CD14-positive monocyte (primary cell): ENCODE results near the gene CD248. TPM values are rescaled to one million over a fixed set of nuclear protein-coding genes. Genes with fewer than 3 reads are reported as not detected.

Experiments
- DNase-seq, 3 donors: peaks; one replicate each; pipeline ENCODE4 v3.0.0-alpha.2; 2011 to 2022
- H2AFZ ChIP-seq: 2 replicates; pipeline ENCODE4 v1.6.0; 2012; ENCODE audit warnings: mild to moderate bottlenecking, low read depth, low read length, inconsistent platforms; ENCODE audit not compliant: insufficient read depth, poor library complexity, severe bottlenecking
- H3K27ac ChIP-seq, 2 donors: 1 replicate in 1 of 2; 2 replicates in 1 of 2; pipeline ENCODE4 v1.5.1; 2012 to 2013; ENCODE audit warnings: low read length in 2 of 2, control low read depth in 1 of 2, inconsistent platforms in 1 of 2, low read depth in 1 of 2, mild to moderate bottlenecking in 1 of 2
- H3K27me3 ChIP-seq, 2 donors: one replicate each; pipeline versions ENCODE4 v1.6.0 to v1.6.1; 2011 to 2013; ENCODE audit warnings: low read length in 2 of 2; ENCODE audit not compliant: control insufficient read depth in 2 of 2, insufficient read depth in 2 of 2
- H3K36me3 ChIP-seq, 2 donors: replicated peaks in 1 of 2; 1 replicate in 1 of 2; 2 replicates in 1 of 2; pipeline versions ENCODE4 v1.5.1 to v1.6.1; 2012 to 2013; ENCODE audit warnings: low read length in 2 of 2, control low read depth in 1 of 2, inconsistent platforms in 1 of 2, mild to moderate bottlenecking in 1 of 2; ENCODE audit not compliant: insufficient read depth in 2 of 2, control insufficient read depth in 1 of 2
- H3K4me1 ChIP-seq, 2 donors: 1 replicate in 1 of 2; 2 replicates in 1 of 2; pipeline versions ENCODE4 v1.5.1 to v1.6.1; 2012 to 2013; ENCODE audit warnings: low read length in 2 of 2, control low read depth in 1 of 2, inconsistent platforms in 1 of 2, mild to moderate bottlenecking in 1 of 2, moderate library complexity in 1 of 2; ENCODE audit not compliant: insufficient read depth in 2 of 2, control insufficient read depth in 1 of 2
- H3K4me2 ChIP-seq: replicated peaks from 2 replicates; pipeline ENCODE3; 2012; ENCODE audit warnings: low read length, moderate library complexity, mild to moderate bottlenecking; ENCODE audit not compliant: poor library complexity, severe bottlenecking; ENCODE audit errors: extremely low read depth
- H3K4me3 ChIP-seq, 3 experiments: fragments of 200-600 bp in 1 of 3; sonication (generic) in 1 of 3; replicated peaks in 1 of 3; 1 replicate in 2 of 3; 2 replicates in 1 of 3; pipeline ENCODE4 v1.5.1; 2011 to 2013; ENCODE audit warnings: low read length in 3 of 3, mild to moderate bottlenecking in 3 of 3, control low read depth in 2 of 3, low read depth in 2 of 3, inconsistent platforms in 1 of 3, moderate library complexity in 1 of 3
- H3K79me2 ChIP-seq: 2 replicates; pipeline ENCODE4 v1.6.0; 2012; ENCODE audit warnings: mild to moderate bottlenecking, control low read depth, inconsistent platforms, low read length, moderate library complexity; ENCODE audit not compliant: insufficient read depth
- H3K9ac ChIP-seq: 2 replicates; pipeline ENCODE4 v1.6.0; 2017; ENCODE audit warnings: low read length, mild to moderate bottlenecking; ENCODE audit not compliant: insufficient read depth, poor library complexity, severe bottlenecking
- H3K9me3 ChIP-seq, 2 donors: replicated peaks in 1 of 2; 1 replicate in 1 of 2; 2 replicates in 1 of 2; pipeline versions ENCODE4 v1.5.1 to v1.6.1; 2012 to 2013; ENCODE audit warnings: low read length in 2 of 2, control low read depth in 1 of 2; ENCODE audit not compliant: control insufficient read depth in 1 of 2, insufficient read depth in 1 of 2
- H4K20me1 ChIP-seq: 2 replicates; pipeline ENCODE4 v1.6.0; 2012; ENCODE audit warnings: mild to moderate bottlenecking, low read length, control low read depth, moderate library complexity; ENCODE audit not compliant: insufficient read depth
- H3K27ac Mint-ChIP-seq, 7 donors: one replicate each; pipeline ENCODE4 v1.8.0; 2020; ENCODE audit warnings: mild to moderate bottlenecking in 7 of 7, mixed read lengths in 7 of 7, moderate library complexity in 6 of 7, inconsistent platforms in 2 of 7
- H3K27me3 Mint-ChIP-seq, 3 donors: one replicate each; pipeline ENCODE4 v1.8.0; 2021 to 2022; ENCODE audit warnings: low read depth in 3 of 3, mild to moderate bottlenecking in 3 of 3, mixed read lengths in 3 of 3, moderate library complexity in 3 of 3, inconsistent platforms in 1 of 3
- H3K36me3 Mint-ChIP-seq, 2 donors: one replicate each; pipeline ENCODE4 v1.8.0; 2020; ENCODE audit warnings: mixed read lengths in 2 of 2, inconsistent platforms in 1 of 2, mild to moderate bottlenecking in 1 of 2
- H3K4me1 Mint-ChIP-seq: one replicate; pipeline ENCODE4 v1.8.0; 2020; ENCODE audit warnings: mild to moderate bottlenecking, mixed read lengths
- H3K4me3 Mint-ChIP-seq, 2 donors: one replicate each; pipeline ENCODE4 v1.8.0; 2020; ENCODE audit warnings: mild to moderate bottlenecking in 2 of 2, mixed read lengths in 2 of 2, moderate library complexity in 1 of 2
- H3K9me3 Mint-ChIP-seq, 7 donors: one replicate each; pipeline ENCODE4 v1.8.0; 2020 to 2022; ENCODE audit warnings: mixed read lengths in 7 of 7, mild to moderate bottlenecking in 6 of 7, moderate library complexity in 6 of 7, inconsistent platforms in 2 of 7
- WGBS: methylation state at CpG from one replicate; pipeline ENCODE4 v1.1.5; 2013; ENCODE audit warnings: missing lambda C conversion rate; ENCODE audit not compliant: insufficient coverage; 5-methylcytosine and 5-hydroxymethylcytosine counted together
- intact Hi-C, 2 donors: fragments of 100-400 bp; cut with micrococcal nuclease; formaldehyde crosslinking; loops; one replicate each; pipeline versions ENCODE4 v1.15.0 to v1.15.1; 2023
- polyA plus RNA-seq, 3 donors: library from polyadenylated mRNA; depleted of rRNA in 1 of 3; unstranded in 2 of 3; stranded (reverse) in 1 of 3; fragments of 300-500 nt in 2 of 3; fragments of >200 nt in 1 of 3; fragmentation: Illumina TruSeq in 2 of 3; gene quantifications; 1 replicate in 2 of 3; 2 replicates in 1 of 3; pipeline ENCODE4 v1.2.3, GENCODE V29; 2012 to 2021
- TF ChIP-seq, protein P1 (sequence below): fragments of 200-600 bp; IDR thresholded peaks from one replicate; pipeline ENCODE4 v1.8.0; 2022; ENCODE audit warnings: antibody characterized with exemption, mild to moderate bottlenecking

Gene CD248
- polyA plus RNA-seq, 3 donors = 0.05 to 0.13 TPM; not detected in 1

GRCh38 chr11:66267039-66267378 is 49.8 kb downstream of the CD248 start:
- WGBS = 50% methylated on average over 1 of the region's 13 CpGs
- H3K4me2 ChIP-seq = peak overlapping the region; percentile 97
- H3K27me3 ChIP-seq = no peaks in the 10 kb centered on the region
- Mint-ChIP-seq H3K4me3 (peak overlapping the region; percentile 93 to 98), H3K9me3 (no peaks in the 10 kb centered on the region), H3K4me1 (peaks cover 33% of the 10 kb centered on the region), H3K27ac (peak overlapping the region in 3 of 7 donors; percentile 50 to 80 (median 77)), H3K36me3 (peaks cover 12 to 13% of the 10 kb centered on the region in 2 donors), H3K27me3 (peaks cover 0 to 4% (median 3%) of the 10 kb centered on the region in 3 donors)
- peaks cover 5 to 15% of the 10 kb centered on the region in 2 donors for H3K36me3 ChIP-seq
- intact Hi-C loops = no loop called here
- H4K20me1 ChIP-seq = peaks cover 34% of the 10 kb centered on the region
- H3K9me3 ChIP-seq = no peaks in the 10 kb centered on the region
- H3K4me1 ChIP-seq = peaks cover 26 to 35% of the 10 kb centered on the region in 2 donors
- DNase-seq = no peak
- peaks cover 34% of the 10 kb centered on the region for H3K79me2 ChIP-seq
- H2AFZ ChIP-seq = peak overlapping the region; percentile 83
- H3K27ac ChIP-seq = peak overlapping the region in 1 of 2 donors; percentile 23
- peak overlapping the region; percentile 48 for H3K9ac ChIP-seq
- TF ChIP-seq, protein P1, sequence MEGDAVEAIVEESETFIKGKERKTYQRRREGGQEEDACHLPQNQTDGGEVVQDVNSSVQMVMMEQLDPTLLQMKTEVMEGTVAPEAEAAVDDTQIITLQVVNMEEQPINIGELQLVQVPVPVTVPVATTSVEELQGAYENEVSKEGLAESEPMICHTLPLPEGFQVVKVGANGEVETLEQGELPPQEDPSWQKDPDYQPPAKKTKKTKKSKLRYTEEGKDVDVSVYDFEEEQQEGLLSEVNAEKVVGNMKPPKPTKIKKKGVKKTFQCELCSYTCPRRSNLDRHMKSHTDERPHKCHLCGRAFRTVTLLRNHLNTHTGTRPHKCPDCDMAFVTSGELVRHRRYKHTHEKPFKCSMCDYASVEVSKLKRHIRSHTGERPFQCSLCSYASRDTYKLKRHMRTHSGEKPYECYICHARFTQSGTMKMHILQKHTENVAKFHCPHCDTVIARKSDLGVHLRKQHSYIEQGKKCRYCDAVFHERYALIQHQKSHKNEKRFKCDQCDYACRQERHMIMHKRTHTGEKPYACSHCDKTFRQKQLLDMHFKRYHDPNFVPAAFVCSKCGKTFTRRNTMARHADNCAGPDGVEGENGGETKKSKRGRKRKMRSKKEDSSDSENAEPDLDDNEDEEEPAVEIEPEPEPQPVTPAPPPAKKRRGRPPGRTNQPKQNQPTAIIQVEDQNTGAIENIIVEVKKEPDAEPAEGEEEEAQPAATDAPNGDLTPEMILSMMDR = no peak
- peak overlapping the region; percentile 63 to 99 (median 97) for H3K4me3 ChIP-seq

DNA sequence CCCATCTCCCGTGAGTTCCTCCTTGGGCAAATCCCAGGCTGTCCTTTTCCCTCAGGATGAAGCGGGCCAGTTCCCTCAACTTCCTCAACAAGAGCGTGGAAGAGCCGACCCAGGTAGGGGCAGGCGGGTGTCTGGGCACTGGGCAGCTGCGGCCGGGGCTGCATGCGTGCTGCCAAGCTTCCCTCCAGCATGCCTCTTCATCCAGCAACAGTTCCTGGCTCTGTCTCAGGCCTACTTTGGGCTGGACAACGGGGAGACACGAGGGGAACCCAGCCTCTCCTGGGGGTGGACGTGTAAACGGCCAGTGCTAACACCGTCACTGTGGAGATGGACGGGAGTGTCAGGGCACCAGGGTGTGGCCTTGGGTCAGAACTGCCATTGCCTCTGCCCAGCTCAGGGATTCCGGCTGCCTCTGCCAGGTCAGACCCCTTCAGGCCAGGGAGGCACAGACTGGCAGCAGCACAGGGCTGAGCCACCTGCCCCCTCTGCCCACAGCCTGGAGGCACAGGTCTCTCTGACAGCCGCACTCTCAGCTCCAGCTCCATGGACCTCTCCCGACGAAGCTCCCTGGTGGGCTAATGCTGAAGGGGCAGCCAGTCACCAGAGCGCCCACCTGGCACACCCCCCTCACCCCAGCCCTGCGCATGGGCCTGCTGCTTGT is 50.3 kb downstream of the CD248 start:
- WGBS = 92% methylated on average over 17 of the region's 20 CpGs
- peaks cover 0 to 4% (median 3%) of the 10 kb centered on the region in 3 donors for H3K27me3 Mint-ChIP-seq
- peak overlapping the region; percentile 97 for H3K4me2 ChIP-seq
- peak overlapping the region; percentile 83 for H2AFZ ChIP-seq
- H3K4me1 Mint-ChIP-seq = peaks cover 31% of the 10 kb centered on the region
- peaks cover 29% of the 10 kb centered on the region for H3K79me2 ChIP-seq
- intact Hi-C loops = no loop called here
- H3K9me3 ChIP-seq = no peaks in the 10 kb centered on the region
- H3K9ac ChIP-seq = no peak overlapping the region
- H3K4me1 ChIP-seq = peaks cover 26 to 35% of the 10 kb centered on the region in 2 donors
- H4K20me1 ChIP-seq = peaks cover 29% of the 10 kb centered on the region
- no peak for DNase-seq
- peak overlapping the region in 1 of 3 experiments; percentile 99 for H3K4me3 ChIP-seq
- H3K27me3 ChIP-seq = no peaks in the 10 kb centered on the region
- peaks cover 7 to 10% of the 10 kb centered on the region in 2 donors for H3K36me3 Mint-ChIP-seq
- H3K9me3 Mint-ChIP-seq = no peaks in the 10 kb centered on the region
- peaks cover 0 to 10% of the 10 kb centered on the region in 2 donors for H3K36me3 ChIP-seq
- peak overlapping the region; percentile 93 to 98 for H3K4me3 Mint-ChIP-seq
- no peak overlapping the region for H3K27ac ChIP-seq
- TF ChIP-seq, protein P1 = no peak
- no peak overlapping the region for H3K27ac Mint-ChIP-seq
